Measurements from ENCODE around the gene ATP10D.
"Not testable (repeated sequence)": the region's sequence is repeated elsewhere in the genome, so short reads cannot be mapped to it uniquely, and the experiment has no call there.

ATP10D gene

GRCh38 chr4:47535567-47536147 is 50.6 kb downstream of the ATP10D start:
- no peak for DNase-seq (ENCODE audit: low spot score)

- DNase-seq (ENCODE audit: low spot score): no peak
Measured at GRCh38 chr4:47536966-47537365, 51.9 kb downstream of the ATP10D start.

DNA sequence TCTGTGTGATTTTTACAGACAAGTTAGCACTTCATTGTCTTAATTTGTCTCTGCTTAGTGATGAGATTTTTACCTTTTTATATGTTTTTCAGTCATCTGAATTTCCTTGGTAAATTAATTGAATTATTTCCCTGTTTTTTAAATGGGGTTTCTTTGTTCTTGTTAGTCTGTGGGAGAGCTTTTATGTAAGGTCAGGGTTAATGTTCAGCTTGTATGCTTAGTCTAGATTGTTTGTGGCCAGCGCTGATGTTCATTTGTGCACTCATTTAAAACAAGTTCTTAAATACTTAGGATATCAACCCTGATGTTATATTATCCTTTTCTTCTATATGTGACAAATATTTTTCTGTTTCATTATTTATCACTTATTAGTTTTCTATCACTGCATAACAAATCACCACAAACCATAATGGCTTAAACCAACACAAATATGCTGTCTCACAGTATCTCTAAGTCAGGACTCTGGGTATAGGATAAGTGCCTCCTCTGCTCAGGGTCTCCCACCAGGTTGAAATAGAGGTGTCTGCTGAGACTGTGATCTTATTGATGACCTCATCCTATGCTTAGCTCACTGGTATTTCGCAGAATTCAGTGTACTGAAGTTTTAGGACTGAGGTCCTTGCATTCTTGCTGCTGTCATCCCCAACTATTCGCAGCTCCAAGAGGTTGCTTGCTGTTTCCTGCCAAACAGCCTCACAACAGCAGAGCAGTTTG is 53.2 kb downstream of the ATP10D start:
- DNase-seq (ENCODE audit: low spot score): no peak

DNA sequence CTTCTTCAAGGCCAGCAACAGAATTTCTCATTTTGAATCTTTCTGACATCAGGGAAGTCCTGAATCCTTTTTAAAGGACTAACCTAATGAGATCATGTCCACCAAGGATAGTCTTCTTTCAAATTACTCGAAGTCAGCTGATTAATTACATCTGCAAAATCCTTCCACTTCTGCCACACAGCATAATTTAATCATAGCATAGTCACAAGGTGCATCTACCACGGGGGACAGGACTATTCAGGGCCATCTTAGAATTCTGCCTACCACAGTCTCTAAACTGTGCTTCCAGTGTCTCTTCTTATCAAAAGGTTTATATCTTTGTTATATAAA is 53.7 kb downstream of the ATP10D start:
- DNase-seq (ENCODE audit: low spot score): no peak

- DNase-seq (ENCODE audit: low spot score): not testable (repeated sequence)
Measured at GRCh38 chr4:47542640-47543039, 57.6 kb downstream of the ATP10D start.

- no peak for DNase-seq (ENCODE audit: low spot score)
Measured at GRCh38 chr4:47543331-47543730, 58.3 kb downstream of the ATP10D start.

DNA sequence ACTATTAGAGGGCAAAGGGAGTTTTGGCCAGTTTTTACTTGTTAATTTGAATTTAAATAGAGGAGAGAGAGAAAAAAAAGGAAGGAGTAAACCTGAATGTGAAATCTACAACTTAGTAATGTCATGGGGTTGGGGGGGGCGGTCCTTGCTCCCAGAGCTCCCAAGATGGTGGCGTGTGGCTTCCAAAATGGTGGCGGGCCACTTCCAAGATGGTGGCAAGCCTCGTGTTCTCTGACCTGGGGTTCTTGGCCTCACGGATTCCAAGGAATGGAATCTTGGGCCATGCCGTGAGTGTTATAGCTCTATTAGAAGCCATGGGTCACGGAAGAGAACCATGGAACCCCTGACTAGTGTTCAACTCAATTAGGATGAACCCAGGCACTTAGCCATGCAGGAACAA is 65.3 kb downstream of the ATP10D start:
- DNase-seq (ENCODE audit: low spot score): not testable (repeated sequence)

DNA sequence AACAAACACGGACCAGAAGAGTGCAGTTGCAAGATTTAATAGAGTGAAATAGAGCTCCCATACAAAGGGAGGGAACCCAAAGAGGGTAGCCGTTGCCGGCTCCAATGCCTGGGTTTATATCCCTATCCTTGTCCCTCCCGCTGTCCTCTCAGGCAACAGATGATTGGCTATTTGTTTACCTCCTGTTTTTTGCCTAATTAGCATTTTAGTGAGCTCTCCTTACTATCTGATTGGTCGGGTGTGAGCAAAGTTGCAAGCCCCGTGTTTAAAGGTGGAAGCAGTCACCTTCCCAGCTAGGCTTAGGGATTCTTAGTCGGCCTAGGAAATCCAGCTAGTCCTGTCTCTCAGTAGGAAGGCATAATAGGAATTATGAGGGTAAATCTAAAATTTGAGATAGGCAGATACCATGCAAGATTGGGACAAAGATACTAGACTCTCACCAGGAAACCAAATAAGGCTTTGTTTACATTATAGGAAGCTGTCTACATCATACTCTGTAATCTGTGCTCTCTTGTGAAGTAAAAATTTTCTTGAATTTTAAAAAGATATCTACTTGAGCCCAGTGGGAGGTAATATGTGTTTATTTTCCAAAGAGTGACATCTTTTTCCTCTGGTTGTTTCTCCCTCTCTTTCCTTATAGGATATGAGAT is 65.9 kb downstream of the ATP10D start:
- DNase-seq (ENCODE audit: low spot score): no peak

DNA sequence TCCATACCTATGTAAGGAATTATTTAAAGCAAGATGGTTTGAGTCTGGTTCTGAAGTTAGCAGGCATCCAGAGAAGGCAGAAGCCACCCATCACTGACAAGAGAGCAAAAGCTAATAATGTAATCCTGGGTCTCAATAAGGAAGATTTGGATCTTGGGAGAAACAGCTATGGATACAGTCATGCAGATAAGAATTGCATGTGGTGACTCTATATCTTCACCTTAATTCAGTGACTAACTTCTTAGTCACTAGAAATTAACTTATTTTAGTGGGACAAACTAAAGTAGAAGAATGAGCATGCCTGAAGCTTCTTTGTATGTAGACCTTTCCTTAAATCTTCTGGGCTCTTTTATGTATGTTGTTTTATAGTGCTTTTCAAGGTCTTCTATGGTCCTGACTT is 66.6 kb downstream of the ATP10D start:
- peak; percentile 12 for DNase-seq (ENCODE audit: low spot score)

- no peak for DNase-seq (ENCODE audit: low spot score)
Measured at GRCh38 chr4:47553329-47554125, 68.5 kb downstream of the ATP10D start.

GRCh38 chr4:47555920-47556319 is 70.8 kb downstream of the ATP10D start:
- not testable (repeated sequence) for DNase-seq (ENCODE audit: low spot score)

DNA sequence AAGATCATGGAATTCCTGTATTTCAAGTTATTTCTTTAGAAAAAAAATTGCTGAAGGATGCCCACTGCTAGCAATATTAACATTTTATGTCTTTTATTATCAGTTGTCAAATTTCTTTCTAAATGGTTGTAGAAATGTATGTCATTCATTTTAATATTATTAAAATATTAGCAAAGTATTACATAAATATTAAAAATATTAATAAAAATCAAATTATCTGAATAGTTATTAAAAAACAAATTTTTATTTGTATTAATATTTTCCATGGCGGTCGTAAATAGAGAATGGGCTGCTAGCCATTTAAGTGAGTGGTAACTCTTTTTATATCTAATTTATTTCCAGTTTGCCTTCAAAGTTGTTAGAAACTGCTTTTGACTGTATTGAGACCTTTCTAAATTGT is 72.2 kb downstream of the ATP10D start:
- DNase-seq (ENCODE audit: low spot score): no peak

DNA sequence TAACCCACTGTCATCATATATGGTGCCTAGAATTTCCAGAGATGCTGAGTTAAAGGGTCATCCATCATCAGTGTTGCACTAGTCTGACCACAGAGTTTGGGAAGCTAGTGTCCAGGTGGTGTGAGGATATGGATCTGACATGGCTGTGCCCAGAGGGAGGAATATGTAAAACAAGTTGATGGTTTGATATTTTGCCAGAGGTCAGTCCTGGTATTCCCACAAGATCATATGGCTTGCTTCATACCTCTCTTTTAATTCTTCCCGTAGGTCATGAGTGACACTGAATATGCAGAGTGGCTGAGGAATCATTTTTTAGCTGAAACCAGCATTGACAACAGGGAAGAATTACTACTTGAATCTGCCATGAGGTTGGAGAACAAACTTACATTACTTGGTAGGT is 75.6 kb downstream of the ATP10D start:
- DNase-seq (ENCODE audit: low spot score): no peak

GRCh38 chr4:47561331-47561730 is 76.3 kb downstream of the ATP10D start:
- DNase-seq (ENCODE audit: low spot score): no peak

DNA sequence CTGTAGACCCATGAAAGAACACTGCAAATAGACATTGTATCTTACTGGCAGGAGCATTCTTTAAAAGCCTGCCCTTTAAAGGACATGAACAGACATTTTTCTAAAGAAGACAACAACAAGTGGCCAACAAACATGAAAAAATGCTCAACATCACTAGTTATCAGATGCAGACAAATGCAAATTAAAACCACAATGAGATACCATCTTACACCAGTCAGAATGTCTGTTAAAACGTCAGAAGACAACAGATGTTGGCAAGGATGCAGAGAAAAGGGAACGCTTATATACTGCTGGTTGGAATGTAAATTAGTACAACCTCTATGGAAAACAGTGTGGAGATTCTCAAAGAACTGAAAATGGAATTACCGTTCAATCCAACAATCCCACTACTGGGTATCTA is 77.2 kb downstream of the ATP10D start:
- DNase-seq (ENCODE audit: low spot score): no peak

DNA sequence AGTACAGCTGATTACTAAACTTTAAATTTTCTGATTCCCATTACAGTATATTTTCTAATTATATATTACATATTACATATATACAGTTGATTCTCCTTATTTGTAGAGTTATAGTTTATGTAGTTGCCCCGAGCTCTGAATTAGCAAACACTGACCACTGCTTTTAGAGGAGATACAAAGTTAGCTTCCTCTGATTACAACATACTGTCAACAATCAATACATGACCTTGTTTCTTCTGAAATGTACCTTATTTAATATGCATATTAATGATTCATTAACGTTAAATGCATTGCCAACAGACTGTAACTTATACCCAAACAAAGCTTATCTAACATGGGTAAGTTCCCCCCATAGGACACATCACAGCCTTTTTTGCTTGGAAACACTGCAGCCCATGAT is 81.5 kb downstream of the ATP10D start:
- DNase-seq (ENCODE audit: low spot score): no peak

DNA sequence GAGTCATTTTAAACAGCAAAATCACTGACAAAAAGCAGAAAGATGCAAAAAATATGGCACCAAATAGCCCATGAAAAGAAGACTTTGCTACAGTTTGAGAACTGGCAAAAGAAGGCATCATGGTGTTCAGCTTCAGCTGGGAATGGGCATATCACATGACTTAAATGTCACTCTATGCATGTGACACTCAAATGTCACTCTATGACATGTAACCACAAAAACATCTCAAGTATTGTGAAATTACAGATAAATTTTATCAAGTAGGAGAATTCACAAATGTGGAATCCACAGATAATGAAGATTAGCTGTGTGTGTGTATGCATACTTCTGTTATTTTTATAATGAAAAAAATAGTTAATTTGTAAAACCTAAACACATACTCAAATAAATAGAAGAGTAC is 81.9 kb downstream of the ATP10D start:
- DNase-seq (ENCODE audit: low spot score): no peak

DNA sequence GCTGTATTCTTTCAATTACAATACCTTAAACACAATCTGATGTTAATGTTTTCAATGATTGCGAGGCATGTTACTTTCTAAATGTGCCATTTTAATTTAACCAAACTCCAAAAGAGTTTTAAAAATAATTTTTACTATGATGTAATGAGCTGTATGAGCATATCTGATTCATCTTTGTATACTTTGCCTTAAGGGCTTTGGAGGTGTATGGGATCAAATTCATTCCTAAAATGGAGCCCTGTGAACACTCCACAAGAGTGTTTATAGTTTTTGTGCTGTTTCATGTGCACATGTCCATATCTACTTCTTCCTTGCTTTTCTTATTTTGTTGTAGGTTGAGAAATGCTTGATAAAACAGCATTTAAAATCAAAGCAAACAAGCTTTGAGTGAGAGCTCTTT is 82.4 kb downstream of the ATP10D start:
- DNase-seq (ENCODE audit: low spot score): no peak

- no peak for DNase-seq (ENCODE audit: low spot score)
Measured at GRCh38 chr4:47570816-47571215, 85.7 kb downstream of the ATP10D start.

- no peak for DNase-seq (ENCODE audit: low spot score)
Measured at GRCh38 chr4:47572981-47573380, 87.9 kb downstream of the ATP10D start.

- no peak for DNase-seq (ENCODE audit: low spot score)
Measured at GRCh38 chr4:47577779-47578553, 92.9 kb downstream of the ATP10D start.

- DNase-seq (ENCODE audit: low spot score): no peak
Measured at GRCh38 chr4:47579235-47579634, 94.2 kb downstream of the ATP10D start.

Measured in AG08396 (cell line).